Hepatocyte (in vitro differentiated cells): Measurements from ENCODE around the gene CLTCL1.

Experiments
- CTCF ChIP-seq: fragments of 200-600 bp; sonication (generic); IDR thresholded peaks from 2 replicates; pipeline ENCODE4 v1.5.1; 2016; ENCODE audit warnings: antibody characterized with exemption, mild to moderate bottlenecking; ENCODE audit not compliant: poor library complexity
- EZH2 ChIP-seq: fragments of 200-600 bp; sonication (generic); IDR thresholded peaks from 2 replicates; pipeline ENCODE4 v1.6.1; 2016; ENCODE audit warnings: antibody characterized with exemption, mild to moderate bottlenecking, borderline replicate concordance

GRCh38 chr22:19222242-19223005, 69.1 kb downstream of the CLTCL1 start:
- TF ChIP-seq CTCF (no peak), EZH2 (no peak)
